GM12873 (cell line): ENCODE data around the gene MED8.

Source experiments
- TF ChIP-seq, protein P1 (sequence below): IDR thresholded peaks from 2 replicates; pipeline ENCODE4 v1.5.1; 2012; ENCODE audit warnings: low read depth, mild to moderate bottlenecking, moderate library complexity, low read length, control low read depth; ENCODE audit not compliant: insufficient read depth; ENCODE audit errors: missing control alignments

Gene MED8

GRCh38 chr1:43435146-43436145, 45.8 kb upstream of the MED8 start:
- TF ChIP-seq, protein P1, sequence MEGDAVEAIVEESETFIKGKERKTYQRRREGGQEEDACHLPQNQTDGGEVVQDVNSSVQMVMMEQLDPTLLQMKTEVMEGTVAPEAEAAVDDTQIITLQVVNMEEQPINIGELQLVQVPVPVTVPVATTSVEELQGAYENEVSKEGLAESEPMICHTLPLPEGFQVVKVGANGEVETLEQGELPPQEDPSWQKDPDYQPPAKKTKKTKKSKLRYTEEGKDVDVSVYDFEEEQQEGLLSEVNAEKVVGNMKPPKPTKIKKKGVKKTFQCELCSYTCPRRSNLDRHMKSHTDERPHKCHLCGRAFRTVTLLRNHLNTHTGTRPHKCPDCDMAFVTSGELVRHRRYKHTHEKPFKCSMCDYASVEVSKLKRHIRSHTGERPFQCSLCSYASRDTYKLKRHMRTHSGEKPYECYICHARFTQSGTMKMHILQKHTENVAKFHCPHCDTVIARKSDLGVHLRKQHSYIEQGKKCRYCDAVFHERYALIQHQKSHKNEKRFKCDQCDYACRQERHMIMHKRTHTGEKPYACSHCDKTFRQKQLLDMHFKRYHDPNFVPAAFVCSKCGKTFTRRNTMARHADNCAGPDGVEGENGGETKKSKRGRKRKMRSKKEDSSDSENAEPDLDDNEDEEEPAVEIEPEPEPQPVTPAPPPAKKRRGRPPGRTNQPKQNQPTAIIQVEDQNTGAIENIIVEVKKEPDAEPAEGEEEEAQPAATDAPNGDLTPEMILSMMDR: no peak

DNA sequence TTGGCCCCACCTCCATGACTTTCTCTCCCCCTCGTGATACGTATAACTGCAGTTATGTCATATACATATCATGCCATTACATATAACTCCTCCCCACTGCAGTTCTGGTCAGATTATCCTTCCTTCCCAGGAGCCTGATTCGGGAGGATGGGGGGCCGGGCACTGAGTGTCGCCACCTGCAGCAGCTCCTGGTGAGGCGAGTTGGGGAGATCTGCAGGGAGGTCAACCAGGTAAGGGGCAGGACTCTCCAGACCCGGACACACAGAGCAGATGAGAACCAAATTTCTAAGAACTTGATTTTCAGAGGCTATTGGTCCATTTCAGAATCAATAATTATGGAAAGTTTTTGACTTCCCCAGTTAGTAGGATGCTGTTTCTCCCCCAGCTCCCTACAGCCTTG, 44.7 kb upstream of the MED8 start:
- TF ChIP-seq, protein P1: no peak

- TF ChIP-seq, protein P1: no peak
Observed at GRCh38 chr1:43432907-43433306, 43.3 kb upstream of the MED8 start.

GRCh38 chr1:43432171-43432860, 42.7 kb upstream of the MED8 start:
- TF ChIP-seq, protein P1: no peak

- TF ChIP-seq, protein P1: no peak
Observed at GRCh38 chr1:43431676-43432075, 42.1 kb upstream of the MED8 start.

- TF ChIP-seq, protein P1: no peak
Observed at GRCh38 chr1:43430831-43431230, 41.2 kb upstream of the MED8 start.

DNA sequence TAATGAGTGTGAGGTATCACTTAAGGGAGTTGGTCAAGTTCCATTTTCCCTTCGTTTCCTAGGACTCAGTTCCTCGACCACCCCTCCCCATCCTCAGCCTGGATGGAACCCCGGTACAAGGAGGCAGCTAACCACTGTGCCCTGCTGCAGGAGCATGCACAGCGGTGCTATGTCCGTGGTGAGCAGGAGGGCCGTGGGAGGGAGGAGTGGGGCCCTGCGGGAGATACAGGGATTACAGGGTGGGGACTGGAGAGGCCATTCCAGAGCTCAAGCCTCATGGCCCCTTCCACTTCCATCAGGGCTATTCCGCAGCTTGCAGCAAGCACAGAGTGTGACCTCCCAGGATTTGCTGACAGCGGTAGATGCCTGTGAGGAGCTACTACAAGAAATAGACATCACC, 38.3 kb upstream of the MED8 start:
- TF ChIP-seq, protein P1: no peak
